Measurements from ENCODE around the gene ZCCHC17. TPM values are rescaled to one million over a fixed set of nuclear protein-coding genes. Genes with fewer than 3 reads are reported as not detected.
"Not testable (repeated sequence)": the region's sequence is repeated elsewhere in the genome, so short reads cannot be mapped to it uniquely, and the experiment has no call there.

The ZCCHC17 gene
- total RNA-seq, 1 donor from 2014 or later: 26.2 TPM

GRCh38 chr1:31282426-31282825 lies 14.4 kb upstream of the ZCCHC17 start:
- DNase-seq (ENCODE audit: low spot score); H3K4me1 Mint-ChIP-seq (ENCODE audit: low read depth); intact Hi-C loops (cut with micrococcal nuclease); H3K9me3 Mint-ChIP-seq; H3K27me3 Mint-ChIP-seq (ENCODE audit: low read depth); H3K27ac Mint-ChIP-seq; H3K4me3 Mint-ChIP-seq (ENCODE audit: low read depth): not testable (repeated sequence)
- peaks cover 79% of the 10 kb centered on the region for H3K36me3 Mint-ChIP-seq (ENCODE audit: low read depth)

DNA sequence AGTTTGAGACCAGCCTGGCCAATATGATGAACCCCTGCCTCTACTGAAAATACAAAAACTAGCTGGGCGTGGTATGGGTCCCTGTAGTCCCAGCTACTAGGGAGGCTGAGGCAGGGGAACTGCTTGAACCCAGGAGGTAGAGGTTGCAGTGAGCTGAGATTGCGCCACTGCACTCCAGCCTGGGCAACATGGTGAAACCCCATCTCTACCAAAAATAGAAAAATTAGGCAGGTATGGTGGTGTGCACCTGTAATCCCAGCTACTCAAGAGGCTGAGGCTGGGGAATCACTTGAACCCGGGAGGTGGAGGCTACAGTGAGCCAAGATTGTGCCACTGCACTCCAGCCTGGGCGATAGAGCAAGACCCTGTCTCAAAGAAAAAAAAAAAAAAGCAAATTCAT lies 9.0 kb upstream of the ZCCHC17 start:
- intact Hi-C loops (cut with micrococcal nuclease); H3K27ac Mint-ChIP-seq; H3K9me3 Mint-ChIP-seq; H3K27me3 Mint-ChIP-seq (ENCODE audit: low read depth); H3K4me1 Mint-ChIP-seq (ENCODE audit: low read depth); DNase-seq (ENCODE audit: low spot score); H3K4me3 Mint-ChIP-seq (ENCODE audit: low read depth): not testable (repeated sequence)
- H3K36me3 Mint-ChIP-seq (ENCODE audit: low read depth): peaks cover 76% of the 10 kb centered on the region

GRCh38 chr1:31289021-31289420 lies 7.8 kb upstream of the ZCCHC17 start:
- Mint-ChIP-seq H3K9me3 (no peaks in the 10 kb centered on the region), H3K36me3 (ENCODE audit: low read depth) (peaks cover 77% of the 10 kb centered on the region)
- intact Hi-C loops (cut with micrococcal nuclease): no loop called here

DNA sequence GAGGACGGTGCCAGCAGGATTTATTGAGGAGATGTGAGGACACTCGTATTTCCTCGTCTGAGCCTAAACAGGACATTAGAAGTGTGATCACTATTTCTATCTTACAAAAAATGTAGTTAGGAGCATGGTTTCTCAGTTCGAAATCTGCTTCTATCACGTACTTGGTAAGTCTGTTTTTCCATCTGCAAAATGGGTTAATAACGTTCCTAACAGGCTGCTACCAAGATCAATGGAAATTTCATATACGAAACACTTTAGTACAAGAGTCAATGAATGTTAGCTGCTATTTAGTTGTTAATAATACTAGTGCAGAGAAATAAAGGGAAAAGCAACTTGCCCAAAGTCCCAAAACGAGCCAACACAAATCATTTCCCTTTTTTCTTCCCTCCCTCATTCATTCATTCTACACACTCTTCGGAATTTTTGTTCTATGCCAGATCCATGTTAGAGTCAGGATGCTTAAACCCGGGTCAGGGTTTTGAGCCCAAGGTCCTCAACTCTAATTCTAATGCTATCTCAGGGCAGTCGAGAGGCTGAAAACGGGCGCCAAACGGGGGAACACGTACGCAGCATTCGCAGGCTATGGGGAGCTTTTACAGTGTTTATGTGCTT lies 852 bp upstream of the ZCCHC17 start:
- intact Hi-C loops (cut with micrococcal nuclease): no loop called here
- H3K36me3 Mint-ChIP-seq (ENCODE audit: low read depth): peaks cover 40% of the 10 kb centered on the region
- no peaks in the 10 kb centered on the region for H3K27me3 Mint-ChIP-seq (ENCODE audit: low read depth)
- H3K27ac Mint-ChIP-seq: no peak overlapping the region
- H3K4me3 Mint-ChIP-seq (ENCODE audit: low read depth): no peak overlapping the region
- H3K4me1 Mint-ChIP-seq (ENCODE audit: low read depth): peaks cover 23% of the 10 kb centered on the region
- no peaks in the 10 kb centered on the region for H3K9me3 Mint-ChIP-seq
- DNase-seq (ENCODE audit: low spot score): no peak

More at GRCh38 chr1:31289021-31289420, 7.8 kb upstream of the ZCCHC17 start:
- H3K27ac Mint-ChIP-seq: no peak overlapping the region
- no peaks in the 10 kb centered on the region for H3K4me1 Mint-ChIP-seq (ENCODE audit: low read depth)
- H3K27me3 Mint-ChIP-seq (ENCODE audit: low read depth): no peaks in the 10 kb centered on the region
- no peak for DNase-seq (ENCODE audit: low spot score)
- H3K4me3 Mint-ChIP-seq (ENCODE audit: low read depth): no peak overlapping the region

GRCh38 chr1:31297277-31298247 lies 730 bp downstream of the ZCCHC17 start:
- intact Hi-C loops (cut with micrococcal nuclease): loop anchor here (1.0 kb wide), 1 partner anchor 232 kb away; the partner anchor contains the start of gene PUM1
- Mint-ChIP-seq H3K27ac (no peak overlapping the region), H3K27me3 (ENCODE audit: low read depth) (no peaks in the 10 kb centered on the region), H3K4me1 (ENCODE audit: low read depth) (peaks cover 23% of the 10 kb centered on the region), H3K36me3 (ENCODE audit: low read depth) (peaks cover 25% of the 10 kb centered on the region), H3K9me3 (no peaks in the 10 kb centered on the region), H3K4me3 (ENCODE audit: low read depth) (no peak overlapping the region)
- DNase-seq (ENCODE audit: low spot score): no peak

- no peak overlapping the region for H3K4me3 Mint-ChIP-seq (ENCODE audit: low read depth)
These were observed 2.5 kb downstream of the ZCCHC17 start for GRCh38 chr1:31299365-31299764.

DNA sequence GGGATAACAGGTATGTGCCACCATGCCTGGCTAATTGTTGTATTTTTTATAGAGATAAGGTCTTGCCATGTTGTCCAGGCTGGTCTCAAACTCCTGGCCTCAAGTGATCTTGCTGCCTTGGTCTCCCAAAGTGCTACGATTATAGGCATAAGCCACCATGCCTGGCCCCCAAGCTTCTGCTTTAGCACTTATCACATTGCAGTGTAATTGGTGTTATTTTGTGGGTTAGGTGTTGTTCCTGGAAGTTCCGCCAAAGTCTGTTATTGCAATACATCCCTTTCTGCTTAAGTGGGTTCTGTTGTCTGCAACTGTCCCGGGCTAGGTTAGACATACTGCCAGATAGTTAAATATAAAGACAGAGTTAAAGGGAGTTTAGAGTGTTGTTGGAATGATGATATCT lies 3.4 kb downstream of the ZCCHC17 start:
- intact Hi-C loops (cut with micrococcal nuclease): no loop called here
- DNase-seq (ENCODE audit: low spot score): no peak

More at GRCh38 chr1:31299365-31299764, 2.5 kb downstream of the ZCCHC17 start:
- Mint-ChIP-seq H3K27ac (no peak overlapping the region), H3K27me3 (ENCODE audit: low read depth) (no peaks in the 10 kb centered on the region), H3K4me1 (ENCODE audit: low read depth) (peaks cover 23% of the 10 kb centered on the region), H3K9me3 (no peaks in the 10 kb centered on the region), H3K36me3 (ENCODE audit: low read depth) (peaks cover 14% of the 10 kb centered on the region)
- intact Hi-C loops (cut with micrococcal nuclease): no loop called here
- DNase-seq (ENCODE audit: low spot score): no peak

DNA sequence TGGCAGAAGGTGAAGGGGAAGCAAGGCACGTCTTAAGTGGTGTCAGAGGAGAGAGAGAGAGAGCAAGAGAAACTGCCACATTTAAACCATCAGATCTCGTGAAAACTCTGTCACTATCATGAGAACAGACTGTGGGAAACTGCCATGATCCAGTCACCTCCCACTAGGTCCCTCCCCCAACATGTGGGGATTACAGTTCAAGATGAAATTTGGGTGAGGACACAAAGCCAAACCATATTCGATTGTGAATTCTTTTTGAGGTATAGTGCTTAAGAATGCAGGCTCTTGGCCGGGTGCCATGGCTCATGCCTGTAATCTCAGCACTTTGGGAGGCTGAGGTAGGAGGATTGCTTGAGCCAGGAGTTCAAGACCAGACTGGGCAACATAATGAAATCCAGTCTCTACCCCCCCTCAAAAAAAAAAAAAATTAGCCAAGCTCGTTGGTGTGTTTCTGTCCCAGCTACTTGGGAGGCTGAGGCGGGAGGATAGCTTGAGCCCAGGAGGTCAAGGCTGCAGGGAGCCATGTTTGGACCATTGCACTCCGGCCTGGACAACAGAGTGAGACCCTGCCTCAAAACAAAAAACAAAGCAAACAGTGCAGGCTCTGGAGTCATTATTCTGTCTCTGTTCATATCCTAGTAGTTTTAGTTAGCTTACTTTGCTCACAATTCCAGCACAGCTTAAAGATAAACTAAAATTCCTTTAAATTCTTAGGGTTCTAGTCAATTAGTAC lies 6.0 kb downstream of the ZCCHC17 start:
- DNase-seq (ENCODE audit: low spot score): no peak
- Mint-ChIP-seq H3K27me3 (ENCODE audit: low read depth) (no peaks in the 10 kb centered on the region), H3K4me1 (ENCODE audit: low read depth) (peaks cover 15% of the 10 kb centered on the region), H3K27ac (no peak overlapping the region), H3K36me3 (ENCODE audit: low read depth) (peaks cover 7% of the 10 kb centered on the region), H3K4me3 (ENCODE audit: low read depth) (no peak overlapping the region), H3K9me3 (no peaks in the 10 kb centered on the region)
- intact Hi-C loops (cut with micrococcal nuclease): no loop called here

More for the DNA sequence above, 3.4 kb downstream of the ZCCHC17 start:
- Mint-ChIP-seq H3K4me1 (ENCODE audit: low read depth) (peaks cover 18% of the 10 kb centered on the region), H3K36me3 (ENCODE audit: low read depth) (peaks cover 9% of the 10 kb centered on the region), H3K4me3 (ENCODE audit: low read depth) (no peak overlapping the region), H3K27me3 (ENCODE audit: low read depth) (no peaks in the 10 kb centered on the region), H3K9me3 (no peaks in the 10 kb centered on the region), H3K27ac (no peak overlapping the region)

DNA sequence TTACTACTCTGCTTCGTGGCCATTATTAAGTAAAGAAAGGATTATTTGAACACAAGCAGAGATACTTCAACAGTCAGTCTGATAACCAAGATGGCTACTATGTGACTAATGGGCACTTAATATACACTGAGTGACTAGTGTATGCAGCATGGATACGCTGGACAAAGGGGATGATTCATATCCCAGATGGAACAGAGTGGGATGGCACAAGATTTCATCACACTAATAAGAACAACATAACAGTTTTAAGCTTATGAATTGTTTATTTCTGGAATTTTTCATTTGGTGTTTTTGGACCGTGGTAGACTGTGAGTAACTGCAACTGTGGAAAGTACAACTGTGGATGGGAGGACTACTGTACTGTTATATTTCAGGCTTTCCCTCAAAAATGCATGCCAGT lies 9.4 kb downstream of the ZCCHC17 start:
- no peaks in the 10 kb centered on the region for H3K9me3 Mint-ChIP-seq
- no peak for DNase-seq (ENCODE audit: low spot score)
- peaks cover 20% of the 10 kb centered on the region for H3K36me3 Mint-ChIP-seq (ENCODE audit: low read depth)
- intact Hi-C loops (cut with micrococcal nuclease): no loop called here
- H3K4me1 Mint-ChIP-seq (ENCODE audit: low read depth): peaks cover 5% of the 10 kb centered on the region
- H3K4me3 Mint-ChIP-seq (ENCODE audit: low read depth): no peak overlapping the region
- H3K27me3 Mint-ChIP-seq (ENCODE audit: low read depth): no peaks in the 10 kb centered on the region
- no peak overlapping the region for H3K27ac Mint-ChIP-seq

DNA sequence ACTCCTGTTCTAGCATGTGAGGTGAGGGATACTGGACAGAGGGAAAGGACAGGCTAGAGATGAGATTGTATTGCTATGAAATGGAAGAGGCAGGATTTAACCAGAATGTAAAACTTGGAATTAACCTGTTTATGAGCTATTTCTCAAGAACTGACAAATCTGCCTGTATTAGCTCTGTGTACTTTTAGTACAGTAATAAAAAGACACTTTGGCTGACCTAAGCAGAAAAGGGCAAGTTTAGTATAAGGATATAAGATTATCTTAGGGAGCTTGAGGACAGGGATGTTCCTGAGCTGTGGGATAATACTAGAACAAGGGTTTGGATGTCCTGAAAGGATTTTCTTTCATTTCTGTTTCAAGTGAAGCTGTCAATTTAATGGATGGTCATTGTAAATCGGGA lies 11.2 kb downstream of the ZCCHC17 start:
- no peak for DNase-seq (ENCODE audit: low spot score)
- Mint-ChIP-seq H3K27me3 (ENCODE audit: low read depth) (no peaks in the 10 kb centered on the region), H3K9me3 (no peaks in the 10 kb centered on the region), H3K4me3 (ENCODE audit: low read depth) (no peak overlapping the region), H3K27ac (no peak overlapping the region), H3K36me3 (ENCODE audit: low read depth) (peaks cover 30% of the 10 kb centered on the region), H3K4me1 (ENCODE audit: low read depth) (peaks cover 5% of the 10 kb centered on the region)
- intact Hi-C loops (cut with micrococcal nuclease): no loop called here

- H3K36me3 Mint-ChIP-seq (ENCODE audit: low read depth): peaks cover 41% of the 10 kb centered on the region
- intact Hi-C loops (cut with micrococcal nuclease): no loop called here
- DNase-seq (ENCODE audit: low spot score): no peak
- no peaks in the 10 kb centered on the region for H3K9me3 Mint-ChIP-seq
- no peak overlapping the region for H3K4me3 Mint-ChIP-seq (ENCODE audit: low read depth)
- no peaks in the 10 kb centered on the region for H3K27me3 Mint-ChIP-seq (ENCODE audit: low read depth)
- peaks cover 5% of the 10 kb centered on the region for H3K4me1 Mint-ChIP-seq (ENCODE audit: low read depth)
- no peak overlapping the region for H3K27ac Mint-ChIP-seq
These were observed 13.4 kb downstream of the ZCCHC17 start for GRCh38 chr1:31310198-31310597.

- Mint-ChIP-seq H3K4me3 (ENCODE audit: low read depth) (no peak overlapping the region), H3K36me3 (ENCODE audit: low read depth) (peaks cover 57% of the 10 kb centered on the region), H3K9me3 (no peaks in the 10 kb centered on the region), H3K27me3 (ENCODE audit: low read depth) (no peaks in the 10 kb centered on the region), H3K4me1 (ENCODE audit: low read depth) (no peaks in the 10 kb centered on the region), H3K27ac (no peak overlapping the region)
- no peak for DNase-seq (ENCODE audit: low spot score)
- intact Hi-C loops (cut with micrococcal nuclease): no loop called here
These were observed 19.1 kb downstream of the ZCCHC17 start for GRCh38 chr1:31315902-31316301.
